Memory B cell (primary cell): Measurements from ENCODE around the gene WDR26.

Experiments used
- ATAC-seq: fragments of 150-1000 bp; cut with Tn5 transposase; 2 replicates; pipeline ENCODE4 v1.10.0; 2021; ENCODE audit warnings: low read depth, mild to moderate bottlenecking, moderate library complexity
- DNase-seq, 2 donors: peaks; one replicate each; pipeline ENCODE4 v3.0.0; 2022; ENCODE audit warnings: low spot score in 2 of 2
- H3K27ac Mint-ChIP-seq: one replicate; pipeline ENCODE4 v1.8.0; 2022; ENCODE audit warnings: mild to moderate bottlenecking, moderate library complexity, mixed read lengths
- H3K27me3 Mint-ChIP-seq: one replicate; pipeline ENCODE4 v1.8.0; 2022; ENCODE audit warnings: mixed read lengths
- H3K36me3 Mint-ChIP-seq: one replicate; pipeline ENCODE4 v1.8.0; 2022; ENCODE audit warnings: mild to moderate bottlenecking, mixed read lengths
- H3K4me1 Mint-ChIP-seq: one replicate; pipeline ENCODE4 v1.8.0; 2022; ENCODE audit warnings: mixed read lengths
- H3K4me3 Mint-ChIP-seq: one replicate; pipeline ENCODE4 v1.8.0; 2022; ENCODE audit warnings: mild to moderate bottlenecking, moderate library complexity, mixed read lengths
- H3K9me3 Mint-ChIP-seq: one replicate; pipeline ENCODE4 v1.8.0; 2022; ENCODE audit warnings: mixed read lengths

The WDR26 gene

DNA sequence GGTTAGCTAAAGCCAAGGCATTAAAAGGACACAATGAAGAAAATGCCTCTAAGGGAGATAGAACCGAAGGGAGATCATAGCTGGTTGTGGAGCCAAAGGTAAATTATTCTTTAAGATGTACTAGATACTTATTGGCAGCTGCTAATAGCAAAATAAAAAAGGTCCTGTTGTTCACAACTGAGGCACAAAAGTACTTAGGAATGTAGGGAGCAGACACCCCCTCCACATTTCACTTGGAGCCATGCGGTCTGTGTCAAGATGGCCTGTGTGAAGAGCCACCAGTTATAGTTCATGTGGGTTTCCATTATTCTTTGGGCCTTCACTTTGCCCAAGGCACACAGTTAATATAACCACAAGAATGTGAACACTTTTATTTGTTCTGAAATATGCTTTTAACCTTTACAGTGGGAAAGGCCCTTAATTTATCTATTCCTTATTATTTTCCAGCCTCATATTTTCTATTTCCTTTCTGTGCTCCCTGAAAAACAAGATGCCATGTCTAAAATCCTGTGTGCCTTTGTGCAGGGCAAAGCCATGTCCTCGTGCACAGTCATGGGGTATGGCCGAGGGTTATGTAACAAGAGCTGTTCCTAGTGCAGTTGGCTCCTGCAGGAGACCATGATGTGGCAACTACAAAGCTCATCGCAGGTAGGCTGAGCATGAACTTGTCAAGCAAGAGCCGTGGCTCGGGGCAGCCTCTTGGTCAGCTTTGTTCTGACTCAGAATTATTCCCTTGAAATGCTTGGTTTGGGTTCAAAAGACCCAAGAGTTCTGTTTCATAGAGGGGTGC lies 16.2 kb upstream of the WDR26 start:
- Mint-ChIP-seq H3K36me3 (peaks cover 4% of the 10 kb centered on the region), H3K4me1 (peaks cover 5% of the 10 kb centered on the region), H3K27ac (no peak overlapping the region), H3K9me3 (no peaks in the 10 kb centered on the region), H3K4me3 (no peak overlapping the region), H3K27me3 (no peaks in the 10 kb centered on the region)
- no peak for DNase-seq
- no peak for ATAC-seq

DNA sequence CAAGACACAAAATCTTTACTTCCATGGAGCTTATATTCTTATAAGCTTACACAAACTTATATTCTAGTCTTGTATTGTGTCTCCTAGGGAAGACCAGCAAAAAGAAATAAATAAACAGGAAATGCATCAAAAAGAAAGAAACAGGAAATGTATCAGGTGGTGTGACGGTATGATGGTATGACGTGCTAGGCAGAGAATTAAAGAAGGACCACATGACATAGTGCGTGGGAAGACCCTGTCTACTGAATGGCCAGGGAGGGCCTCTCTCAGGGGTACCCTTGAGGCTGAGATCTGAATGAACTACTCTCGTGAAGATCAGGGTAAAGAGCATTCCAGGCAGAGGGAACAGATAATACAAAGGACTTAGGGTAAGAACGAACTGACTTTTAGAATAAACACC lies 15.6 kb upstream of the WDR26 start:
- H3K4me3 Mint-ChIP-seq: no peak overlapping the region
- no peak overlapping the region for H3K27ac Mint-ChIP-seq
- no peak for ATAC-seq
- no peaks in the 10 kb centered on the region for H3K9me3 Mint-ChIP-seq
- peaks cover 7% of the 10 kb centered on the region for H3K36me3 Mint-ChIP-seq
- no peak for DNase-seq
- H3K27me3 Mint-ChIP-seq: no peaks in the 10 kb centered on the region
- H3K4me1 Mint-ChIP-seq: peaks cover 8% of the 10 kb centered on the region

DNA sequence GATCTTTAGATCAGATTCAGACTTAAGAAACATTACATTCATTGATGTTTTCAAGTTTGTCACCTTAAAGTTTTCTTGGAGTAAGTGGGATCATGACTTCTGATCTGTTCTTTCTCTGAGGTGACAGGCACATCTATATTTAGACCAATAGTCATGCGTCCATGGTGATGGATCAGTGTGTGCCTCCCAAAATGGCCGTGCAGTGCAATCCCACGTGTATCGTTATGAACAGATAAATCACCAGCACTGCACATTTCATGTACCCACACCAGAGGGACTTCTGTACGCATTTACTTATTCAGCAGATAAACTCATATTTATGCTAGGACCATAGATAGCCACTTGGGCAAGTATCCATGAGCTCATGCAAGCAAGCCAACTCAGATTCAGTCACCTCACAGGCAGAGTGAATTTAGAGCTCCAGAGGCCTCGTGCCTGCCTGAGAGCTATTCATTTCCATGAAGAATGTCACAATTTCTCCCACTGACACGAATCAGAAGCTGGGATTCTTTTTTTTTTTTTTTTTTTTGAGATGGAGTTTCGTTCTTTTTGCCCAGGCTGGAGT lies 13.9 kb upstream of the WDR26 start:
- no peaks in the 10 kb centered on the region for H3K27me3 Mint-ChIP-seq
- DNase-seq (no peak), ATAC-seq (no peak)
- no peak overlapping the region for H3K27ac Mint-ChIP-seq
- no peak overlapping the region for H3K4me3 Mint-ChIP-seq
- H3K36me3 Mint-ChIP-seq: peaks cover 7% of the 10 kb centered on the region
- H3K9me3 Mint-ChIP-seq: no peaks in the 10 kb centered on the region
- peaks cover 8% of the 10 kb centered on the region for H3K4me1 Mint-ChIP-seq

DNA sequence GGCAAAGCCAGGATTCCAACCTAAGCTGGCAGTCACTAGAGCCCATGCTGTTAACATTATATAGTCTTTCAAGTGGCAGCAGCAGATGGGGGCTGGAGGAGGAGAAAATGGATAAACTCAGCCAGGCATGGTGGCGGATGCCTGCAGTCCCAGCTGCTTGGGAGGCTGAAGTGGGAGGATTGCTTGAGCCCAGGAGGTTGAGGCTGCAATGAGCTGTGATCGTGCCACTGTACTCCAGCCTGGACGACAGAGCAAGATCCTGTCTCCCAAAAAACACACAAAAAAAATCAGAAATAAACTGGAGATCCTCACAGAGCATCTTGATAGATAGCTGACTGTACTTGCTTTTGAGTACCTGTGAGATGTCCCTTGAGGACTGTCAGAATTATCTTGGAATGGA lies 13.4 kb upstream of the WDR26 start:
- H3K27me3 Mint-ChIP-seq: no peaks in the 10 kb centered on the region
- no peaks in the 10 kb centered on the region for H3K9me3 Mint-ChIP-seq
- peaks cover 8% of the 10 kb centered on the region for H3K4me1 Mint-ChIP-seq
- H3K4me3 Mint-ChIP-seq: no peak overlapping the region
- DNase-seq (no peak), ATAC-seq (no peak)
- H3K36me3 Mint-ChIP-seq: peaks cover 7% of the 10 kb centered on the region
- no peak overlapping the region for H3K27ac Mint-ChIP-seq

DNA sequence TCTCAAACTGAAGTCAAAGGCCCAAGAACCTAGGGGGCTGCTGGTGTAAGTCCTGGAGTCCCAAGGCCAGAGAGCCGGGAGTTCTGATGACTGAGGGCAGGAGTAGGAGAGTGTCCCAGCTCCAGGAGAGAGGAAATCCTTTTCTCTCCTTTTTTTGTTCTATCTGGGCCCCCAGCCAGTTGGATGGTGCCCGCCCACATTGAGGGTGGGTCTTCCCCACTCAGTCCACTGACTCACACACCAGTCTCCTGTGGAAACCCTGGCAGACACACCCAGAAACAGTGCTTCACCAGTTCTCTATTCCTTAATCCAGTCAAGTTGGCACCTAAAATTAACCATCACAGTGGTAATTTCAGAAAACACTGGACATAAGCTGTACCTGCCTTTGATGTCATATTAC lies 12.7 kb upstream of the WDR26 start:
- no peaks in the 10 kb centered on the region for H3K9me3 Mint-ChIP-seq
- DNase-seq: no peak
- H3K27me3 Mint-ChIP-seq: no peaks in the 10 kb centered on the region
- H3K4me3 Mint-ChIP-seq: no peak overlapping the region
- ATAC-seq: no peak
- peaks cover 9% of the 10 kb centered on the region for H3K36me3 Mint-ChIP-seq
- H3K27ac Mint-ChIP-seq: no peak overlapping the region
- peaks cover 8% of the 10 kb centered on the region for H3K4me1 Mint-ChIP-seq

DNA sequence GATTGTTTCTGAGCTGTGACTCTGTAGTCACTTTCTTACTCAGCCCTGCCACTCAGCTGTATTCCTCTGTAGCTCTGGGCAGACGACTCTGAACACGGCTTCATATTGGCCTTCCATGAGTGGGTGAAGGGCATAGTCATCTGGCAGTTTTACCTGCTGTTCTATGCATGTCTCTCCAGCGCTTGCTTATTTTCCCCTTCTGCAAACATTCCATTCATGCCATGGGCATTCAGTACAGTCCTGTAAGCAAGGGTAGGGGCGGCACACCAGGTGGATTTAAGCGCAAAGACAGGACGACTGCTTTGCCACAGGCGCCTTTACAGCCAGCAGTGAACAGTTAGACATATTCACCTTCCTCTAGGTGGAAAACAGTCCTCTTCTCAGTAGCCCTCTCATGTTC lies 4.4 kb upstream of the WDR26 start:
- no peak for DNase-seq
- ATAC-seq: no peak

DNA sequence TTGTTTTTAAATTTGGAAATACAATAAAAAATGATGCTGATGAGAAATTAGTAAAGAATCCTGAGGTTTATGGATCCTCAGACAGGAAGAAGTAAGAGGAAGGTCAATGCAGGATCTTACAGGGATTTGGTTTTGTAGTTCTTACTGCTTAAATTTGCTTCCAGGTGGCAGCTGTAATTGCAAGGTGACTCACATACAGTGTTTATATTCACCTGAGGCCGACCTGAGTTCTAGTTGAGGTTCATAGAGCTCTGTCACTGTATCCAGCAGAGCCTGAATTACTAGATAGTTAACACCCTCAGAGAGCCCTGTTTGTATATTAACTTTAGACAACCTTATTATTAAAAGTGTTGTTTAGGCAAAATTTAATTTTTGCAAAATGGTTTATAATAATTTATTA lies 1.4 kb upstream of the WDR26 start:
- H3K9me3 Mint-ChIP-seq: no peaks in the 10 kb centered on the region
- H3K36me3 Mint-ChIP-seq: no peaks in the 10 kb centered on the region
- no peaks in the 10 kb centered on the region for H3K27me3 Mint-ChIP-seq
- ATAC-seq: no peak
- DNase-seq: no peak
- peak overlapping the region; percentile 41 for H3K4me3 Mint-ChIP-seq
- peaks cover 32% of the 10 kb centered on the region for H3K4me1 Mint-ChIP-seq
- H3K27ac Mint-ChIP-seq: peak overlapping the region; percentile 89

More for the DNA sequence above, 4.4 kb upstream of the WDR26 start:
- Mint-ChIP-seq H3K27ac (no peak overlapping the region), H3K27me3 (no peaks in the 10 kb centered on the region), H3K36me3 (peaks cover 5% of the 10 kb centered on the region), H3K9me3 (no peaks in the 10 kb centered on the region), H3K4me1 (peaks cover 13% of the 10 kb centered on the region), H3K4me3 (no peak overlapping the region)

DNA sequence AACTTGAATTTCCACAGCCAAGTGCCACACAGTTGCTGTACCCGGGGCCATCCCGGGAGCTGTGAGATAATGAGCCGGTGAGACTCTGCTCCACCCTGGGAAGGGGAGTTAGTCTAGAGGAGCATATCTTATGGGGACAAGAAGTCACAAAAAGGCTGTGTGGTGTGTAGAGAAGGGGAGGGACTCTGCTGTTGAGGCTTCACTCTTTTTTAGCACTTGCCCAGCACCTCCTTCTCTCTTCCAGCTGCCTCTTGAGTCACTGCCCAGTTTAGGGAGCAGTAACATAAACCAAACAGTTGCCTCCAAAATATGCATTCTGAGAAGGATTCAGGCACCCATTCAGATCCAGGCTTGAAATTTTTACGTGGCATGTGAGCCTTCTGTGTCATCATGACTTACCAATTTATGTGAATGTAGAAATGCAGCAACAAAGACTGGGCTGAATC lies 744 bp upstream of the WDR26 start:
- Mint-ChIP-seq H3K4me3 (peak overlapping the region; percentile 88), H3K4me1 (peaks cover 37% of the 10 kb centered on the region)
- no peak for DNase-seq

DNA sequence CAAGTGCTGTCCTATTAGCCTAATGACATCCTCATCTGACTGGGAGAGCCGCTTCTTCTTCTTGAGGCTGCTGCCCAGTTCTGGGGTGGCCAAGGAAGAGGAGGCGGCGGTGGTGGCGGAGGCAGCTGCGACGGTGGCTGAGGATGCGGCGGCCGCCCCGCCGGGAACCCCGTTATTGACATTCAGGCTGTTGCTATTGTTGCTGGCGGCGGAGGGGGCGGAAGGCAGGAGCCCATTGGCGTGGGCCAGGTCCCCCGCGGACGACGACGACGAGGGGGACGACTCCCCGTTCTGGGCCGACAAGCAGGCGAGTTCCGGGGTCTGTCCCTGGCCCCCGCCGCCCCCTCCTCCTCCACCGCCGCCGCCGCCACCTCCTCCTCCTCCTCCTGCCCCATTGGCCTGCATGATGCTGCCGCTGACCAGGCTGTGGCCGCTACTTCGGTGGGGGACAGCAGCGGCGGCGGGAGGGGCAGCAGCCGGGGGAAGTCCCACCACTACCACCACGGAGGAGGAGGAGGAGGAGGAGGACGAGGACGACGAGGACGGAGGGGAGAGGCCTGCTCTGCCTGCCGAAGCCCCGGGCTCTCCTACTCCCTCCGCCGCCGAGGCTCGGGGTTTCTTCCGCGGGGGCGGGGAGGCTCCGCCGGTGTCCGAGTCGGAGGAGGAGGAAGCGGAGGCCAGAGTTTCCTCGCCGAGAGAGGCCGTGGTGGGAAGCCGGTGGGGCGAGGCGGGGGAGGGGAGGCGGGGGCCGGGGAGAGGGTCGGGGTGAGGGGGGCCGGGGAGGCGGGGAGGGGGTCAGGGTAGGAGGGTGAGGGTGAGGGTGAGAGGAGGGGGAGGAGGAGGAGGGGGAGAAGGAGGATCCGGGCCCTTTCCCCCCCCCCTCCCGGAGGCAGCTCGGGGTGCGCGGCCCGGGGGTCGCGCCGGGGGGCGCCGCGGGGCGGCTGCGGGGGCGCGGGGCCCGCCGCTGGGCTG lies 610 bp downstream of the WDR26 start:
- Mint-ChIP-seq H3K36me3 (peaks cover 1% of the 10 kb centered on the region), H3K9me3 (no peaks in the 10 kb centered on the region), H3K4me1 (peaks cover 37% of the 10 kb centered on the region), H3K4me3 (peak overlapping the region; percentile 93), H3K27ac (peak overlapping the region; percentile 89), H3K27me3 (no peaks in the 10 kb centered on the region)
- DNase-seq (peak; percentile 35 to 56), ATAC-seq (peak; percentile 29)

More for the DNA sequence above, 744 bp upstream of the WDR26 start:
- peak overlapping the region; percentile 89 for H3K27ac Mint-ChIP-seq
- H3K9me3 Mint-ChIP-seq: no peaks in the 10 kb centered on the region
- no peak for ATAC-seq
- H3K36me3 Mint-ChIP-seq: no peaks in the 10 kb centered on the region
- no peaks in the 10 kb centered on the region for H3K27me3 Mint-ChIP-seq

DNA sequence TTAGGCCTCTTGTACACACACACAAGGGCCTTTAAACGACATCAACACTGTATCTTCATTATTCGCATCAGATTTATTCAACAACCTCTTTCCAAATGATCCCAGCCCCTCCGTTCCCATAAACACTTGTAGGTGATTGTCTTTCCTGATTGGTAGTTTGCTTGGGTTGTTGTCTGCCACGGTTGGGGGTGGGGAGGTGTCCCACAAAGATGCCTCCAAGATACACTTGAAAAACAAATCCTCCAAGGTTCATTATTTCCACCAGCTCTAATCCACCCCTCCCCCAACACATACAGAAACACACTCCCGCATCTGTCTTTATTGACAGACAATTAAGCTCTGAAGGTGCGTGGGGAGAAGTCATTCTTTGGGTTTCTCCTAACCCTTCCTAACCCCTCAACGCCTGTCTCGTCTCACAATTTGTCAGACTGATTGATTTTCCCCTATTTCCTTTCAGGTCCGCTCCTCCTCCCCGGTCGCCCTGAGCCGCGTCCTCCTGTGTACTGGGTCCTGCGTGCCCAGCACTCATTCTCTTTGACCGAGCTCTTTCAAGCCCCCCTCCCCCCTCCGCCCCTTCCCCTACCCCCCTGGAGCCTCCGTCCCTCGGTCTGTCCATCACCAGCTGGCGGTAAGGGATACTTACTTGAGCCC lies 1.4 kb downstream of the WDR26 start:
- ATAC-seq (no peak), DNase-seq (peak in 1 of 2 donors; percentile 6)
- Mint-ChIP-seq H3K27ac (peak overlapping the region; percentile 89), H3K36me3 (peaks cover 5% of the 10 kb centered on the region), H3K4me1 (peaks cover 37% of the 10 kb centered on the region), H3K4me3 (peak overlapping the region; percentile 93), H3K27me3 (no peaks in the 10 kb centered on the region), H3K9me3 (no peaks in the 10 kb centered on the region)

DNA sequence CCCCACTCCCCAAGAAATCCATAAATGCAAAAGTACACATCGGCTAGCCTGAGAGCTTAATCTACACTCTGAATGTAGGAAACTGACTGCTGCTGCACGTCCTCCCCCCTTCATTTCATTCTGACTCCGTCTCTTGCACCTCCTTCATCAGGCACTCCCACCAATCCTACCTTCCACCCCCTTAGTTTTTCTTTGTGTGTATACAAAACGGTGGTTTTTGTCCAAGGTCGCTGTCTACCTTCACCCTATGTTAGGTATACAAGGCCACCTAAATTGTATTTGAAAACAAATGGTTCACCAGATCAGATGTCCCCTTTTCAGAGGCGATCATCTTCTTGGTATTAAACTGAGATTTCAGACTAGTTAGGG lies 1.9 kb downstream of the WDR26 start:
- peak overlapping the region; percentile 93 for H3K4me3 Mint-ChIP-seq
- no peaks in the 10 kb centered on the region for H3K9me3 Mint-ChIP-seq
- peak overlapping the region; percentile 89 for H3K27ac Mint-ChIP-seq
- H3K27me3 Mint-ChIP-seq: no peaks in the 10 kb centered on the region
- DNase-seq (no peak), ATAC-seq (no peak)
- peaks cover 7% of the 10 kb centered on the region for H3K36me3 Mint-ChIP-seq
- H3K4me1 Mint-ChIP-seq: peaks cover 39% of the 10 kb centered on the region

DNA sequence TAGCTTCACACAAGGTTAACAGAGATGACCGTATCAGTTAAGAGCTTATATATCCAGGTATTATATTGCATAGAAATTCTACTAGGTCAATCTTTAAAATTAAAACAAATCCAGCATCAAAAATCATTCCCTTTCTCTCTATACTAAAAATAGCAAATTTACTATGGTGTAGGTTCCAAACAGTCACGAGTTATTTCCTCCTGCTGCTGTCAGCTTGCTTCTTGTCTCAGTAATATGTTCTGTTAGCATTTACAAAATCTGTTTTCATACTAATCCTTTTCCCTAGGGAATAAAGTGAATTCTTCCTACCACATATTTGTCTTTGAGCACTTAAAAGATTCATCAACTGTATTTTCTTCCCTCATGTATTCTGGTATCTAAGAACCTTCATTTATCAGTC lies 2.5 kb downstream of the WDR26 start:
- Mint-ChIP-seq H3K36me3 (peaks cover 7% of the 10 kb centered on the region), H3K4me1 (peaks cover 39% of the 10 kb centered on the region)

DNA sequence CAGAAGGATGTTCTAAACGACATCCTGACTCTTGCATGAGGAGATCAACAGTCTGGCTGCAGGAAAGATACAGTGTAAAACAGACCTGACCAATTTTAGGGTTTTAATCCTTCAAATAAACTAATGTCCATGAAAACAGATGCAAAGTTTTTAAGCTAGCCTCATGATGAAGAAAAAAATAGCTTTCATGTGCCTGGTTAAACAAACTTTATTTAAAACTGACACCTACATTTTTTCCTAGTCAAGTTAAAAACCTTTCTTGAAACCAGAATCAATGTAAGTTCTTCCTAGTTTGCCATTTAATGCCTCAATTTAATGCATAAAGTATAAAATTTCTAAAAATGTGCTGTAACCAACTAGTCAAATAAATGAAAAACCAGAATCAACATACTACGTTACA lies 2.9 kb downstream of the WDR26 start:
- Mint-ChIP-seq H3K27me3 (no peaks in the 10 kb centered on the region), H3K4me3 (peak overlapping the region; percentile 93), H3K4me1 (peaks cover 36% of the 10 kb centered on the region), H3K9me3 (no peaks in the 10 kb centered on the region), H3K36me3 (peaks cover 7% of the 10 kb centered on the region), H3K27ac (peak overlapping the region; percentile 89)
- no peak for DNase-seq
- no peak for ATAC-seq

More for the DNA sequence above, 2.5 kb downstream of the WDR26 start:
- DNase-seq (no peak), ATAC-seq (no peak)
- H3K27me3 Mint-ChIP-seq: no peaks in the 10 kb centered on the region
- peak overlapping the region; percentile 89 for H3K27ac Mint-ChIP-seq
- H3K9me3 Mint-ChIP-seq: no peaks in the 10 kb centered on the region
- H3K4me3 Mint-ChIP-seq: peak overlapping the region; percentile 93
